8988T (cell line): ENCODE measurements around the gene BACH2.
"Not testable (repeated sequence)": the region's sequence is repeated elsewhere in the genome, so short reads cannot be mapped to it uniquely, and the experiment has no call there.

Experiments used
- DNase-seq: peaks from one replicate; pipeline ENCODE4 v3.0.0; 2011

The BACH2 gene

DNA sequence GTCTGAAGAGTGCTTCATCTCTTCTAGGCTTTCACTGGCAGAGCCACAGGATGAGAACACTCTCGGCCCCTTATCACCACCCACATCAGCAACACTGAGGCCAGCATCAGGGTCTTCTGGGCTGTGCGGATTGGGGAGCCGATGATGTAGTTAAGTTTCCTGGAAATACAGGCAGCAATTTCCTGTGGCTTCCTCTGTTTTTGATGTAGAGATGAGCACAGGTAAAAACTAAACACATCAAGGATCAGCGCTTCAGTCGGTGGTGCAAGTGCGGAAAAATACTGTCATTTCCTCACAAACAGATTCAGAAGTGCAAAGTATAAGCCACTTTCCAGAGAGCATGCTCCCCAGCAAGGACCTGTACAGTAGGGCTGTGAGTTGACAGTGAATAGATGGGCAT is 62.6 kb downstream of the BACH2 start:
- no peak for DNase-seq

GRCh38 chr6:90233213-90233612 is 63.4 kb downstream of the BACH2 start:
- DNase-seq: no peak

GRCh38 chr6:90231798-90232197 is 64.8 kb downstream of the BACH2 start:
- DNase-seq: no peak

DNA sequence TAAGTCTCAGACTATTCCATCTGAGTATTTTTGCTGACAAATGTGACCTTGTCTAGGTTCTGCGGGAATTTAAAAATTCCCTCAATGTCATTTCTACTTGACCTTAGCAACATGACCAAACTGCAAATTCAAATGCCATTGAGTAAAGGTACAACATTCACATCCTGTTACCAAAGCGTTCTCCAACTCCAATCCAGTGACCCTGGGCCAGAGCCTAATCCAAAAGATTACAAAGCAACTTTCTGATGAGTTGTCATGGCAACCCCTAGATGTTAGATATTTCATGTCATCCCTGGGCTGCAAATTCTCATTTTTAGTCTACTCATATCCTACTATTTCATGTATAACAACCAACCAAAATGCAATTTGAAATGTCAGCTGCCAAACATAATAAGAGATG is 65.3 kb downstream of the BACH2 start:
- no peak for DNase-seq

DNA sequence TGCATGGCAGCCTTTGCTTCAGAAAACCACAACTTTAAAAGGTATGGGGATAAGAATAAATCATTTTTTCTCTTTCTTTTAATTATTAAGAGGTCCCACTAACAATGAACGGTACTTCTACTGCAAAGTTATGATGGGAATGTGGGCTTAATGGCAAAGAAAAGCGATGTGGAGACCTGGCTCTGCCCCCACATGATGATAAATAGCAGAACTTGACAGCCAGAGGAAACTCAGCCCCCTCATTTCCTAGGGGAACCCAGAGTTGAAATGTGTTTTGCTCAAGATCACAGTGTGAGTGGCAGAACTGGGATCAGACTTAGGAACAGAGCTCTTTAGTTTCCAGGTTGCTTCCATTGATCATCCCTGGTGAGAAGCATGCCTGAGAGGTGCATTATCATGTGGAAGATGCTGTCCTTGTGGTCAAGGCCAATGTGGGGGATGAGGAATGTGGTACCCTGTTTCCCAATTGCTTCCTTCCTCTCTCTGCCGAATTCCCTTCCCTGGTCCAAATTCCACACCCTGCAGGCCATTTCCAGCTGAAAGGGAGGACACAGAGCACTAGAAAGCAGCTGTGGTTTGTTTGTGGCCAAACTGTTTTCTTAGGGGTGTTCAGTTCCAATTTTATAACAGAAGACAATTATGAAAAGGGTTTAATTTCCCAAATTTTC is 66.0 kb downstream of the BACH2 start:
- DNase-seq: no peak

DNA sequence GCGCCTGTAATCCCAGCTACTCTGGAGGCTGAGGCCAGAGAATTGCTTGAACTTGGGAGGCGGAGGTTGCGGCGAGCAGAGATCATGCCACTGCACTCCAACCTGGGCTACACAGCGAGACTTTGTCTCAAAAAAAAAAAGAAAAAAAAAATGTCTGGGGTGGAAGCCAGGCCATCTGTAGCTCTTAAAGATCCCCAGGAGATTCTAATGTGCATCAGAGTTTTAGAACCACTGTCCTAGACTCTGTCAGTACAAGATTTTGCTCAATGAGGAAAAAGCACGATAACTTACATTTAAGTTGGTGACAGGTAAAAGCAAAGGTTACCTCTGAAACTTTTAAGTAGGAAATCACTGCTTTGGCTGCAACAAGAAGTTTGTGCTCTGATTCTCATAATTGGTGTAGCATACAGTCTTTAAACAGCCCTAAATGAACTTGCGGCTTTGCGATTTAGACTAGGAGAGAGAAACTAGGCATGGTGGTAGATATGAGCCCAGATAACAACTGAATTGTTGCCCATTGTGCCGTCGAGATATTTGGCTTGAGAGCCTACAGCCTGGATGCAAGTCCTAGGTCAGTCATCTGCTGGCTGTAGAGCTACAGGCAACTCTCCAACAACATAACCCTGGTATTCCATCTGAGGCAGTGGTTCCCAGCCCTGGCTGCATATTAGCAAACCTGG is 67.2 kb downstream of the BACH2 start:
- DNase-seq: no peak

DNA sequence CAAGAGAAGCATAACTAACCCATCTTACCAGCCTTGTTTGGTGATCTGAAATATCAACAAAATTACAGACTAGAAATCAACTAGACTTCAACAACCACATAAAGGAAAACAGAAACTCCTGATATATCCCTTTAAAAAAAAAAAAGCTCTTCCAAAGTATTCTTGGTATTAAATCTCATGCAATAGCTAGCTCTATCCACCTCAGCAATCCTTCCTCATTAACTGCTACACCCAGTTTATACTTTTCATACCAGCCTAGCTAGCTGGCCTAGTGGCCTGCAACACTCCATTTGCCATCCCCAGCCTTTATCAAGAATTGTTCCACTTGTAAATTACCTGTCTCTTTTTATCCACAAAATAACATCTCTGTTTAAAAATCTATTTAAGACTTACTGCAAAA is 69.0 kb downstream of the BACH2 start:
- DNase-seq: no peak

DNA sequence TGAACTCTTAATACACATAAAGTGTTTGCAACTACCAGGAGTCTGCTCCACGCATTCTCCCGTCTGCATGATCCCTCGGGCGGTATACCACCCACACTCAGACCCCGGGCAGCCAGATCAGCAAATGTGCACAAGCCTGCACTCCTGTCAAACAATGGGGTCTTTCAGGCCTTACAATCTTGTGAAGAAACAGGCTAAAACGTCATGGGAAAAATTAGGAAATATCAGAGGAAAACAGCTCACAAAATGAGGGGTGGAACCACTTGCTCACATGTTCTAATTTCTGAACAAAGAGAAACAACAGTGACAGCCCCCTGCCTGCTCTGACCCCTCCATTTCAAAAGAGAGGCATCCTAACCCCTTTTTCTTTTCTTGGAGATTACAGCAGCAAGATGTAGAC is 69.4 kb downstream of the BACH2 start:
- DNase-seq: no peak

GRCh38 chr6:90226257-90226656 is 70.4 kb downstream of the BACH2 start:
- DNase-seq: no peak

GRCh38 chr6:90224196-90224595 is 72.4 kb downstream of the BACH2 start:
- no peak for DNase-seq

DNA sequence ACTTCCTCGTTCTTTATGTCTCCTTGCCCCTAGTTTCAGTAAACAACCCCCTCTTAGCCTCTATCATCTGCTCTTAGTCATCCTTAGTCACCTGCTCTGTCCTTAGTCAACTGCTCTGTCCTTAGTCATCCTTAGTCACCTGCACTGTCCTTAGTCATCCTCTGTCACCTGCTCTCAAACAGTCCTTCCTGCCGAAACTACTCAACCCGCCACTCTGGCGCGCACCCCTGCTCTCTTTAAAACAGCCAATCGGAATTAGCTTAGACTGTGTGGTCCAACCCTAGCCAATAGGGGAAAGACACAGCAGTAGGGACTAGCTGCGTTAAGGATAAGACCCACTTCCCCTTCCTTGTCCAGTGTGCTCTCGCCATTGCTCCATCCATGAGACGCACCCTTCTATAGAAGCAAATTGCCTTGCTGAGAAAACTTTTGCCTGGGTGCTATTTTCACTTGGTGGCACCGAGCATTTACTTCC is 73.9 kb downstream of the BACH2 start:
- no peak for DNase-seq

DNA sequence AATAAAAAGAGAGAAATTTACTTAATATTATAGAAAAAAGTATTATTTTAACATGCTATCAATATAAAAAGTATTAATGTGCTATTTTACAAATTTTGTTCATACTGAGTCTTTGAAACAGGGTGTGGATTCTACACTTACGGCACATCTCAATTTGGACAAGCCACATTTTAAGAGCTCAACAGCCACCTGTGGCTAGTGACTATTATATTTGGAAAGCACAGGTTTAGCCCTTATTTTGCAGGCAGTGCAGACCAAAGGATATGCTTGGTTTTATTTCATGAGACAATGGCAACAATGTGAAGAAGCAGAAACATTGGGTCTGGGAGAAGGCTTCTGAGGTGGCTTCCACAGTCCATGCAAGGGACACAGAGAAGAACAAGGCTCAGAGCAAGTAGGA is 74.6 kb downstream of the BACH2 start:
- no peak for DNase-seq

GRCh38 chr6:90221403-90221802 is 75.2 kb downstream of the BACH2 start:
- no peak for DNase-seq

DNA sequence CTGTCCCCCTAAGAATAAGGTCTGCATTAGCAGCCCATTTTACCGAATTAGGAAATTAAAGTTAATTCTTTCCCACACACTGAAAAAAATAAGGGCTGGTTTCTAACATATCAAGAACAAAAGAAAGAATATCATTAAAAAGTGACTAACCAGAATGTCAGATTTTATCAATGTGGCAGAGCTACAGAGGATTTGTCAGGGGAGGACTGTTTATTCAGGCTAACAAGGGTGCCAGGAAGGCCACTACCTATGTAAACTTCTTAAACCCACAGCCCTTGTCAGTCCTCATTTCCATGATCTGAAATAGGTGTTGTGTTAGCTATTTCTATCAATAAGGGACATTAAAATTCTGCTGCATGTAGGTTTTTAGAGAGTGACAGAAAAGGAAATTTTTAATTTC is 76.4 kb downstream of the BACH2 start:
- DNase-seq: no peak

- DNase-seq: no peak
These were observed 77.2 kb downstream of the BACH2 start for GRCh38 chr6:90219209-90219985.

DNA sequence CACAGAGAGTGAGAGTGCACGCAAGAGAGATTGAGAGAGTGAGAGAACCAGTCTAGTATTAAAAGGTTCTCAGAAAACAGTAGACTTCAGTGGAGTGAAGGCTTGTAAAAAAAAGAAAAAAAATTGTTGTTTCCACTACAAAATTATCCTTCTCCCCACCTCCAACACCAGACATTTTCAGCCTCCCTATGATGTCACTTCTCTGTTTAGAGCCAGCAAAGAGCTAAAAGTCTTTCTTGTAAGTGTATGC is 77.8 kb downstream of the BACH2 start:
- no peak for DNase-seq

GRCh38 chr6:90217506-90218127 is 79.0 kb downstream of the BACH2 start:
- no peak for DNase-seq

- DNase-seq: no peak
These were observed 80.3 kb downstream of the BACH2 start for GRCh38 chr6:90216072-90216977.

- DNase-seq: no peak
These were observed 81.7 kb downstream of the BACH2 start for GRCh38 chr6:90214966-90215365.

DNA sequence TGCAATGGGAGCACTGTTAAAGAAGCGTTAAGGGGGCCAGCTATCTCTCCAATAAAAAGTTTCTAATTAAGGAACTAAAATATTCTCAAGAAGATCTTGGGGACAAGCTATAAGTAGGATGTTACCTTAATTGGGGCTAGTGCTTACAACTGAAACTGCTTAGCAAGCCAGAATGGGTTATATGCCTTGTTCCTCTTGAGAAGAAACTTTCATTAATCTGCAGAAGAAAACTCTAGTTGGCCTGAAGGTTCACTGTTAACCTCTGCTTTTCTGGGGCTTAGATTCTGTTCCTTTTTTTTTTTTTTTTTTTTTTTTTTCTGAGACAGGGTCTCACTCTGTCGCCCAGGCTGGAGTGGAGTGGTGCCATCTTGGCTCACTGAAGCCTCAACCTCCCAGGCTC is 82.2 kb downstream of the BACH2 start:
- no peak for DNase-seq

- no peak for DNase-seq
These were observed 84.4 kb downstream of the BACH2 start for GRCh38 chr6:90212274-90212673.

DNA sequence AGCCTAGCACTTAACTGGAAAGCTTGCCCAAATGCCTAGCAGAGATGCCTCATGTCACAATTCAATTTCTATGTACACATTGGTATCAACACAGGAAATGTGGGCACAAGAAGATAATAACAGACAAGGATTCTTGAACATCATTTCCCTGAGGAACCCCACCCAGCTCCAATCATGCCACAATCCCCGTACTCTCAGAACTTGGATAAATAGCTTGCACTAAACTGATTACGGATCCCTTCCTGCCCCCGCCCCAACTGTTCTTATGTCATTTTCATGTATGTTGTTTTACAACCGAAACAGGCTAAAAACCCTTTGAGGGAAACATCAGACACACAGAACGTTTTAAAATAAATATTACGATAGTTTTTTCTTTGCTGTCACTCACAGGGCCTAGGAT is 87.1 kb downstream of the BACH2 start:
- no peak for DNase-seq

DNA sequence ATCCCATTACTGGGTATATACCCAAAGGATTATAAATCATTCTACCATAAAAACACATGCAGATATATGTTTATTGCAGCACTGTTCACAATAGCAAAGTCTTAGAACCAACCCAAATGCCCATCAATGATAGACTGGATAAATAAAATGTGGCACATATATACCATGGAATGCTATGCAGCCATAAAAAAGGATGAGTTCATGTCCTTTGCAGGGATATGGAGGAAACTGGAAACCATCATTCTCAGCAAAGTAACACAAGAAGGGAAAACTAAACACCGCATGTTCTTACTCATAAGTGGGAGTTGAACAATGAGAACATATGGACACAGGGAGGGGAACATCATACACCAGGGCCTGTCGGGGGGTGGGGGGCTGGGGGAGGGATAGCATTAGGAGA is 88.0 kb downstream of the BACH2 start:
- not testable (repeated sequence) for DNase-seq
